ENCODE data around the gene ZNF490. TPM values are rescaled to one million over a fixed set of nuclear protein-coding genes. Genes with fewer than 3 reads are reported as not detected.

The ZNF490 gene
- total RNA-seq, 1 donor from 2014 or later, result 13.6 TPM

GRCh38 chr19:12617646-12618045 is 7.0 kb upstream of the ZNF490 start:
- Mint-ChIP-seq H3K4me1 (peaks cover 2% of the 10 kb centered on the region), H3K27me3 (ENCODE audit: low read depth) (no peaks in the 10 kb centered on the region)
- TF ChIP-seq CTCF (IDR thresholded peaks at IDR 0.05; ENCODE audit: unreplicated experiment), result no peak

GRCh38 chr19:12611361-12611699 is 717 bp upstream of the ZNF490 start:
- Mint-ChIP-seq H3K4me1 (peaks cover 12% of the 10 kb centered on the region), H3K36me3 (peaks cover 17% of the 10 kb centered on the region), H3K27me3 (ENCODE audit: low read depth) (no peaks in the 10 kb centered on the region), H3K9me3 (no peaks in the 10 kb centered on the region), H3K27ac (peak overlapping the region; percentile 100), H3K4me3 (peak overlapping the region; percentile 100)
- DNase-seq (ENCODE audit: low spot score in 2 of 2, unreplicated experiment in 2 of 2), result peak in 1 of 2 experiments; percentile 40
- TF ChIP-seq CTCF (IDR thresholded peaks at IDR 0.05; ENCODE audit: unreplicated experiment), result no peak

More at GRCh38 chr19:12617646-12618045, 7.0 kb upstream of the ZNF490 start:
- no peak overlapping the region for H3K27ac Mint-ChIP-seq
- no peak for DNase-seq (ENCODE audit: low spot score in 2 of 2, unreplicated experiment in 2 of 2)
- peaks cover 37% of the 10 kb centered on the region for H3K36me3 Mint-ChIP-seq
- H3K4me3 Mint-ChIP-seq, result no peak overlapping the region
- peaks cover 5% of the 10 kb centered on the region for H3K9me3 Mint-ChIP-seq

- Mint-ChIP-seq H3K27me3 (ENCODE audit: low read depth) (no peaks in the 10 kb centered on the region), H3K4me1 (peaks cover 12% of the 10 kb centered on the region), H3K36me3 (peaks cover 8% of the 10 kb centered on the region), H3K27ac (no peak overlapping the region), H3K4me3 (no peak overlapping the region), H3K9me3 (no peaks in the 10 kb centered on the region)
- DNase-seq (ENCODE audit: low spot score in 2 of 2, unreplicated experiment in 2 of 2), result no peak
- TF ChIP-seq CTCF (IDR thresholded peaks at IDR 0.05; ENCODE audit: unreplicated experiment), result no peak
Observed at GRCh38 chr19:12607631-12608030, 3.0 kb downstream of the ZNF490 start.

- Mint-ChIP-seq H3K4me1 (peaks cover 12% of the 10 kb centered on the region), H3K36me3 (peaks cover 15% of the 10 kb centered on the region), H3K9me3 (no peaks in the 10 kb centered on the region), H3K27ac (no peak overlapping the region), H3K27me3 (ENCODE audit: low read depth) (no peaks in the 10 kb centered on the region), H3K4me3 (no peak overlapping the region)
- no peak for DNase-seq (ENCODE audit: low spot score in 2 of 2, unreplicated experiment in 2 of 2)
- TF ChIP-seq CTCF (IDR thresholded peaks at IDR 0.05; ENCODE audit: unreplicated experiment), result no peak
Observed at GRCh38 chr19:12606796-12607195, 3.8 kb downstream of the ZNF490 start.

- no peak overlapping the region for H3K27ac Mint-ChIP-seq
Observed at GRCh38 chr19:12603714-12604113, 6.9 kb downstream of the ZNF490 start.

More at GRCh38 chr19:12603714-12604113, 6.9 kb downstream of the ZNF490 start:
- Mint-ChIP-seq H3K4me3 (no peak overlapping the region), H3K4me1 (no peaks in the 10 kb centered on the region), H3K36me3 (peaks cover 24% of the 10 kb centered on the region), H3K9me3 (no peaks in the 10 kb centered on the region), H3K27me3 (ENCODE audit: low read depth) (no peaks in the 10 kb centered on the region)
- TF ChIP-seq CTCF (IDR thresholded peaks at IDR 0.05; ENCODE audit: unreplicated experiment), result no peak
- no peak for DNase-seq (ENCODE audit: low spot score in 2 of 2, unreplicated experiment in 2 of 2)

All from mesothelial cell of epicardium (in vitro differentiated cells).